NB4 (cell line): ENCODE measurements around the gene PCDHGB4.

Source experiments
- POLR2A ChIP-seq: IDR thresholded peaks from 2 replicates; pipeline ENCODE4 v1.6.1; 2011; ENCODE audit warnings: mild to moderate bottlenecking; ENCODE audit not compliant: insufficient read length; ENCODE audit errors: extremely low read depth
- TF ChIP-seq, protein P1 (sequence below): IDR thresholded peaks from one replicate; pipeline ENCODE4 v1.5.1; 2012; ENCODE audit warnings: low read depth, low read length

GRCh38 chr5:141384471-141385267 is 2.8 kb upstream of the PCDHGB4 start:
- TF ChIP-seq, protein P1, sequence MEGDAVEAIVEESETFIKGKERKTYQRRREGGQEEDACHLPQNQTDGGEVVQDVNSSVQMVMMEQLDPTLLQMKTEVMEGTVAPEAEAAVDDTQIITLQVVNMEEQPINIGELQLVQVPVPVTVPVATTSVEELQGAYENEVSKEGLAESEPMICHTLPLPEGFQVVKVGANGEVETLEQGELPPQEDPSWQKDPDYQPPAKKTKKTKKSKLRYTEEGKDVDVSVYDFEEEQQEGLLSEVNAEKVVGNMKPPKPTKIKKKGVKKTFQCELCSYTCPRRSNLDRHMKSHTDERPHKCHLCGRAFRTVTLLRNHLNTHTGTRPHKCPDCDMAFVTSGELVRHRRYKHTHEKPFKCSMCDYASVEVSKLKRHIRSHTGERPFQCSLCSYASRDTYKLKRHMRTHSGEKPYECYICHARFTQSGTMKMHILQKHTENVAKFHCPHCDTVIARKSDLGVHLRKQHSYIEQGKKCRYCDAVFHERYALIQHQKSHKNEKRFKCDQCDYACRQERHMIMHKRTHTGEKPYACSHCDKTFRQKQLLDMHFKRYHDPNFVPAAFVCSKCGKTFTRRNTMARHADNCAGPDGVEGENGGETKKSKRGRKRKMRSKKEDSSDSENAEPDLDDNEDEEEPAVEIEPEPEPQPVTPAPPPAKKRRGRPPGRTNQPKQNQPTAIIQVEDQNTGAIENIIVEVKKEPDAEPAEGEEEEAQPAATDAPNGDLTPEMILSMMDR = no peak
- no peak for TF ChIP-seq POLR2A
